HG03457 (cell line): ENCODE measurements around the gene DAB2IP.
"Not testable (repeated sequence)": the region's sequence is repeated elsewhere in the genome, so short reads cannot be mapped to it uniquely, and the experiment has no call there.

Source experiments
- ATAC-seq: cut with Tn5 transposase; IDR thresholded peaks from one replicate; pipeline ENCODE4 v1.9.1; 2021; ENCODE audit warnings: moderate number of reproducible peaks; ENCODE audit not compliant: unreplicated experiment

DAB2IP gene

DNA sequence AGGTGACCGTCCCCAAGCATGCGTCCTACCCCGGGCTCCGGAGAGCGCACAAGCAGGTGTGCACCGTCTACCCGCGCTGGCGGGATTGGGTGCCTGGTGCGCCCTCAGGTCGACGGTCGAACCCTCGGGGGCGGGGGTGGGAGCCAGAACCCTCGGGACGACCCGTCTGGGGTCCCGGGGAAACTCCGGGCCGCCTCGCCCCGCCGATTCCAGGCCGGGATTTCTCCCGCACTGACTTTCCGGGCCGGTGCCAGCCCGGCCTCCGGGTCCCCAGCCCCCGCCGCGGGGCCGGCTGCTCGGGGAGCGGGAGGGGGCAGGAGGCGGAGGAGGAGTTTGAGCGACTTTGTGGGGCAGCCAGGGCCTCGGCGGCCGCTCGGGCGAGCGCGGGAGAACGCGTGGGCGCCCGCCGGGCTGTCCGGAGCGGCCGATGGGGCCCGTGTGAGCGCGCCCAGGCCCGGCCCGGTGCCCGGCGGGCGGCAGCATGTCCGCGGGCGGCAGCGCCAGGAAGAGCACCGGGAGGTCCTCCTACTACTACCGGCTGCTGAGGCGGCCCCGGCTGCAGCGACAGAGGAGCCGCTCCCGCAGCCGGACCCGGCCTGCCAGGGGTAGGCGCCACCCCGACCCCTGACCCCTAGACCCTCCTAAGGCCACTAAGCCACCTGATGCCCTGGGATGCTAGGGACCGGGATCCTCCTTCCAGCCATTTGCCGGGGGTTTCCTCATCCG is at the start of gene DAB2IP:
Gene DAB2IP, plus strand, starts transcription at position 340 of the 726 bp plus-strand sequence. Its CDS starts 142 bp downstream, at position 482.
- ATAC-seq, result no peak

GRCh38 chr9:121603028-121603427 is 48.4 kb upstream of the DAB2IP start:
- ATAC-seq, result no peak

DNA sequence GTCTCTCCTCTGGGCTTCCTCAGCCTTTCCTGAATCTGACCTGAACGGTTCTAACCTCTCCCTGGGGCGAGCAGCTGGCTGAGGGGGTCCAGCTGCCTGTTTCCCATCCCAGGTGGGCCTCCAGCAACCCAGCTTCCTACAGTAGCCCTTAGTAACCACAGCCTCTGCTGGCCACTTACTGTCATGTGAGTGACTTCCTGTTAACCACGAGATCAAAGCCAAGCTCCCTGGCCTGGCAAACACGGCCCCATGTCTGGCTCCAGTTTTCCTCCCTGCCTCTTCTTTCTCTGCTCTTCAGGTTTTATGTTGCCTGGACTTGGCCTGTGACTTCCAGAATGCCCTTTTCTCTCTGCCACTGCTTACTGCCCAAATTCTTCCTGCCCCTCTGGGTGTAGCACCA is 47.2 kb upstream of the DAB2IP start:
- no peak for ATAC-seq

- ATAC-seq, result no peak
Measured at GRCh38 chr9:121604654-121605053, 46.8 kb upstream of the DAB2IP start.

GRCh38 chr9:121607434-121608167 is 43.8 kb upstream of the DAB2IP start:
- ATAC-seq, result no peak

GRCh38 chr9:121608168-121608853 is 43.1 kb upstream of the DAB2IP start:
- ATAC-seq, result no peak

DNA sequence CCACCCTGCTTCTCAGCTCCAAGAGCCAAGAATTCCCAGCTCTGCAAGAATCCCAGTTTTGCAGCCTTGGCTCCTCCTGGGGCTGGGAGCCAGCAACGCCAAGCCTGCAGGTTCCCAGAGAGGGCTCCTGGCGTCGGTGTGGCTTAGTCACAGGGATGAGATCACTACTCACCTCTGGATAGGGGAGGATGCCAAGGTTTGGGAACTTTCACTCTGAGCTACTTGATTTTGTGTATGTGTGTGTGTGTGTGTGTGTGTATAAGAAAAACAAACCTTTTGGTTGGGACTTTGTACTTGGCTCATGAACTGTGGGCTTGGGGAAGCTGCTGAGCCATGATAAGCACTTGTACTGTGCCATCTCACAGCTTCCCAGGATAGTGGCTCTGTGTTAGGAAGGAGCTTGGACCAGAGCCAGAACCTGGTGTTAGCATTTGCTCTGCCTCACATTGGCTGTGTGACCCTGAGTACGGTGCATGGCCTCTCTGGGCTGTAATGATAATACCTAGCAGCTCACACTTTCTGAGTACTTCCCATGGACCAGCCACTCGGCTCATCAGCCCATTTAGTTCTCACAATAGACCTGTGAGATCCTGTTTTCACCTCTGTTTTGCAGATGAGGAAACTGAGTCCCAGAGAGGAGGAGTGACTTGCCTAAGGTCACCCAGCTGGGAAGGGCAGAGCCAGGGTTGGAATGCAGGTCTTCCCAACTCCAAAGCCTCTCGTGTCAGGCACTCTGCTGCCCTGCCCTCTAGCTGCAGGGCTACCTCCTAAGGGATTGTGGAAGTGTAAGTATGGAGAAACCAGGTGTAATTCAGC is 41.4 kb upstream of the DAB2IP start:
- ATAC-seq, result no peak

- no peak for ATAC-seq
Measured at GRCh38 chr9:121610638-121610953, 40.8 kb upstream of the DAB2IP start.

DNA sequence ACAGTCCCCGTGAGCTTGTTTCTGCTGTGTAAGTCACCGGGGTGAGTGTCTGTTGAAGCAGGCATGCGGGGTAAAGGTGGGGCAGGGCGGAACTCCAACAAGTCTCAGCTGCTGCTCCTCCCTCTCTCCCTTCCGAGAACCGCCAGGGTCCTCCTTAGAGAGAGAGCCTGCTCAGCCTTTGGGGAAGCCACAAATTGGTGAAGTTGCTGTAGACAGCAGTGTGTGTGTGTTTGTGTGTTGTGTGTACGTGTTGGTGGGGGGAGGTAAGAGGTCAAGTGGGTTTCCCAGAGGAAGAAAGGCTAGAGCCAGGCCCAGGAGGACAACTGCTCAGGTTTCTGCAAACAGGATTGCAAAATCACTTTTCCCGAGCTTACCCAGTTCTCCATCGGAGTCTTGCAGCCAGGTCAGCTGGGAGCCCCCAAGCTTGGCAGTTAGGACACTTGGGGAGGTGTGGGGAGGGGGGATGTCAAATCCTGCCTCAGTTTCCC is 38.9 kb upstream of the DAB2IP start:
- no peak for ATAC-seq

DNA sequence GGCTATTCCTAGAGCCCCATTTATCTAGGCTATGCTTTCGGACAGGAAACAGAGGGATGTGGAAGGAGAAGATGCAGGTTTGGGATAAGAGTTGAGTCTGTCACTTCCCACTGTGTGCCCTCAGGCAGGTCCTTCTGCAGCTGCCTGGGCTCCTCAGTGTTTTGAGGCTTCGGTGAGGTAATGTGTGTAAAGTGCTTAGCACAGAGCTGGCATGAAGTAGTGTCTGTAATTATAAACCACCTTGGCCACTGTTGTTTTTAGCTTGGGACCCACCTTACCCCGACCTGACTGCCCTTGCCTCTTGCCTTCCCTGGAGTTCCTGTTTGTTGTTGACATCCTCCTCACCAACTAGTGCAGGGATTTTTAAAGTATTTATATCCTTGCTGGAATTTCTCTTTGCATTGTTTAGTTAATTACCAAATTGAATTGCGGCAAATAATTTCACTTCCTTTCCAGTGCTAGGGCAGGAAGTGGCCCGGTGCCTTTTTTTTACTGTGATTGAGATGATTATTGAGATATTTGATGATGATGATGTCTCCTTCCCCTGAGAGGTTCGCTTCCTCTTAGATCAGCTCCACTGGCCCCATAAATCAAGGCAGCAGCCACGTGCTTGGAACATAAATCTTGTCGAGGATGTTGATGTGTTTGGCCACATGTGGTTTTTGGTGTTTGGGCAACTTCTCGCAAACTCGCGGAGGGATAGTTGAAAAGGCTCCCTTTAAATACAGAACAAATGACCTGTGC is 38.3 kb upstream of the DAB2IP start:
- ATAC-seq, result no peak

GRCh38 chr9:121616123-121616755 is 35.2 kb upstream of the DAB2IP start:
- ATAC-seq, result no peak

GRCh38 chr9:121618504-121618903 is 32.9 kb upstream of the DAB2IP start:
- ATAC-seq, result no peak

GRCh38 chr9:121618910-121619309 is 32.5 kb upstream of the DAB2IP start:
- ATAC-seq, result not testable (repeated sequence)

DNA sequence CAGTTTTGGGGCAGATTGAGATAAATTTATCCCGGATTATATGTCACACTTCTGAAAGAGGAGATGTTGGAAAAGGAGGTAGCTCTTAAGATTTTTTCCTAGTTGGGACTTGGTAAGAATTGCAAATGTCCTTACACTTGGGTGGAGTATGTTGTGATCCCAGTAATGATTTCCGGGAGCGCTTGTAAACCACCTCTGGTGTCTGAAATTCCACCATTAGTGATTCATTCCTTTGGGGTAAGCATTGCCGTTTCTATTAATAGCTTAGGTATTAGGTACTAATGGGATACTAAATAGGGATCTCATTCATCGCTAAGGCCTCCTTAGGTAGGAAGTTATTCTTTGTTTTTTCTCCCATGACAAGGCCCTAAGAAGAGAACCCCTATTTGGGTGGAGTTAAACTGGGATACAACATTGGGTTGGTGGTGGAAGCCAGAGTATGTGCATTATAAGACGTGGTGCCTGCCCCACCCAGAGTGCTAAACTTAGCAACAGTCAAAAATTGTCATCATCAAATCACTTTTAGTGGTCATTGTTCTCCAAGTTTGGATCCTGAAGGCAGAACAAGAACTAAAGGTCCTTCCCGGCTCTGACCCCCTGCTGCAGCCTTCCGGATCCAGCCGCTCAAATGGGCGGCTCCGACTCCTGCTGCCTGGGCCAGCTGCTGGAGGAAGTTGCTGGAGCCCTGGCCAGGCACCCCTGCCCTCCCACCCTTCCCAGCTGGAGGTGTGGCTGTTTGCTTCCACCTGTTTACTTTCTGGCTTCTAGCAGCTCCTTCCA is 31.7 kb upstream of the DAB2IP start:
- ATAC-seq, result no peak

- ATAC-seq, result no peak
Measured at GRCh38 chr9:121620325-121620673, 31.1 kb upstream of the DAB2IP start.

DNA sequence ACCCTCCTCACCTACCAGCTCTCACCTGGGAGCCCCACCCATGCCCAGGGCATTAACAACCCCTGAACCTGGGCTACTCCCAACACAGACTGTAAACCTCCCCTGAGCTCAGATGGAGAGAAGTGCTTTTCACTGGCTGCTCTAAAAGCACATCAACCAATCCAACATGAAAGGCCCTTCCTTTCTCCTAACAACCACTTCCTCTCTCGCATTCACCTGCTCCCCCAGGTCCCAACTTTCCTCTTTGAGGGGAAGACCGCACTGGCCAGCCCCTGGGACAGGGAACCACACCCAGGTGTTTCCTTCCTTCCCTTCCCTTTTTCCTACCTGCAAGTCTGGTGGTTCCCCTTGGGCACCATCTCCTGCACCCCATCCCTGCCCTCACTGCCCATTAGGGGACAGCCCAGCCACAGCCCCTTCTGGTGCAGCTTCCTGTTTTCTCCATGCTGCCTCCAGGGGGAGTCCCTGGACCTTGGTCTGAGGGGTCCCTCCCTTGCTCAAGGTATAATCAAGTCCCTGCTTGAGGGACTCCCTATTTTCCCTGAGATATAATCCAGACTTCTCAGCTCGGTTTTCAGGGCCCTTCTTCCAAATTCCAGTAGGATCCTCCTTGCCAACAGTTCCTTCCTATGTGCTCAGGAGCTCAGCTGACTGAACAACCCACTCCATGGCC is 30.5 kb upstream of the DAB2IP start:
- ATAC-seq, result no peak

- ATAC-seq, result no peak
Measured at GRCh38 chr9:121622387-121623203, 28.8 kb upstream of the DAB2IP start.

DNA sequence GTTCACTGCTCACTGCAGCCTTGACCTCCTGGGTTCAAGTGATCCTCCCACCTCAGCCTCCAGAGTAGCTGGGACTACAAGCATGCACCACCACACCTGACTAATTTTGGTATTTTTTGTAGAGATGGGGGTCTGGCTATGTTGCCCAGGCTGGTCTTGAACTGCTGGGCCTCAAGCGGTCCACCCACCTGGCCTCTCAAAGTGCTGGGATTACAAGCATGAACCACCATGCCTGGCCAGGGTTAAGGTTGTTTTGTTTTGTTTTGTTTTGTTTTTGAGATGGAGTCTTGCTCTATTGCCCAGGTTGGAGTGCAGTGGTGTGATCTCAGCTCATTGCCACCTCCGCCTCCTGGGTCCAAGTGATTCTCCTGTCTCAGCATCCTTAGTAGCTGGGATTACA is 28.0 kb upstream of the DAB2IP start:
- not testable (repeated sequence) for ATAC-seq
